Breast epithelium (tissue), 4 donors: ENCODE measurements around the gene PLEKHF1. TPM values are rescaled to one million over a fixed set of nuclear protein-coding genes. Genes with fewer than 3 reads are reported as not detected.

Experiments
- DNase-seq, 2 donors: peaks; one replicate each; pipeline ENCODE4 v3.0.0-alpha.2; 2019; ENCODE audit warnings: low spot score in 2 of 2
- H3K27ac ChIP-seq, 2 donors: fragments of 200-600 bp; sonication (generic) in 1 of 2; one replicate each; pipeline ENCODE4 v1.5.1; 2016 to 2019; ENCODE audit warnings: mild to moderate bottlenecking in 1 of 2
- H3K27me3 ChIP-seq, 2 donors: fragments of 200-600 bp; sonication (generic) in 1 of 2; one replicate each; pipeline versions ENCODE4 v1.5.1 to v1.6.0; 2017 to 2019; ENCODE audit warnings: control low read depth in 1 of 2, mild to moderate bottlenecking in 1 of 2
- H3K36me3 ChIP-seq: fragments of 200-600 bp; one replicate; pipeline ENCODE4 v1.5.1; 2019
- H3K4me1 ChIP-seq, 2 donors: fragments of 200-600 bp; sonication (generic); one replicate each; pipeline ENCODE4 v1.5.1; 2016 to 2019; ENCODE audit warnings: control low read depth in 1 of 2
- H3K4me3 ChIP-seq, 3 donors: fragments of 200-600 bp; sonication (generic); 1 replicate in 2 of 3; 2 replicates in 1 of 3; pipeline ENCODE4 v1.5.1; 2016 to 2019; ENCODE audit warnings: mild to moderate bottlenecking in 3 of 3, moderate library complexity in 2 of 3
- H3K9me3 ChIP-seq, 2 donors: fragments of 200-600 bp; sonication (generic) in 1 of 2; one replicate each; pipeline ENCODE4 v1.5.1; 2016 to 2019; ENCODE audit warnings: control low read depth in 1 of 2
- CTCF ChIP-seq, 3 donors: fragments of 450-650 bp; IDR thresholded peaks; one replicate each; pipeline ENCODE4 v1.5.1; 2016 to 2017; ENCODE audit warnings: antibody characterized with exemption in 3 of 3, mild to moderate bottlenecking in 3 of 3, moderate library complexity in 3 of 3
- POLR2A ChIP-seq: fragments of 450-650 bp; IDR thresholded peaks from one replicate; pipeline ENCODE4 v1.6.1; 2016; ENCODE audit warnings: antibody characterized with exemption, mild to moderate bottlenecking, moderate library complexity
- POLR2AphosphoS5 ChIP-seq, 3 donors: sonication (generic); formaldehyde crosslinking; IDR thresholded peaks; one replicate each; pipeline ENCODE4 v1.6.1; 2017; ENCODE audit warnings: antibody characterized with exemption in 3 of 3
- intact Hi-C: fragments of 100-400 bp; cut with DNase I; formaldehyde crosslinking; loops from one replicate; pipeline ENCODE4 v1.15.1; 2023; ENCODE audit warnings: low total_unique reads
- total RNA-seq, 3 donors: library from RNA; depleted of rRNA; stranded (reverse); fragments of >200 nt; gene quantifications; one replicate each; pipeline ENCODE4 v1.1.0, GENCODE V29; 2016

The PLEKHF1 gene
- total RNA-seq, 3 donors from 2014 or later: 29.8 to 71.4 (median 58.7) TPM

DNA sequence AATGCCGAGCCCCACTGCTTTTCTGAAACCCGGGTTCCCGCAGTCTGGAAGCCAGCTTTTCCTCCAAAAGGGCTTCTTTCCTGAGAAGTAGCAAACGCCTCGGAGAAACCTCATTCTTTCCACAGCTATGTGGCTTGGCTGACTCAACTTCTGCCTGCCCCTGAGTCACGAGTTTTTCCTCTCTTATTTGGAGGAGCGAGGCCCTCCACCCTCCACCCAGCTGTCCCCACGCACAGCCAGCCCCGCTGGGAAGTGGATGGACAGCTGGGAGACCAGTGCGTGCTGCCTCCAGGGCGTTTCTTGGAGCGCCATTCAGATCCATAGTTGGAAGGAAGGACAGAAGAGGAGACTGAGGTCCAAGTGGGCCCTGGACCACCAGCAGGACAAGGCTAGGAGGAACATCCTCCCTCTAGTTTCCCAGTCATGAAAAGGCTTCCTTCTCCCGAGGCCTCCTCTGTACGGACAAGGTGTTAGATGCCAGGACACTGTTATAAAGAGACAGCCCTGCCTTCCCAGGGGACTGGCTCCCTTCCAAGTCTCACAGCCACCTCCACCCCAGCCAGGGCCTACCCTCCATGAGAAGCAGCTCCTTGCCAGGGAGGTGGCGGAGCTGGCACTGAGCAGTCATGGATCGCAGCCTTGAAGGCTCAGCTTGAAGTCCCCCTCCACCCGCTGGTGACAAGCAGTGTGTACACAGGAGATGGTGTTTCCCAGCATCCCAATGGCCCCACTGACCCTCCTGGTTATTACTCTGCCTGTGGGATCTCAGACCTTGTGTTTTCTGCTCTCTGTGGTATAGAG lies 2.5 kb upstream of the PLEKHF1 start:
- H3K4me3 ChIP-seq: peak overlapping the region in 2 of 3 donors; percentile 16 to 40
- peak overlapping the region; percentile 91 to 98 for H3K27ac ChIP-seq
- no peaks in the 10 kb centered on the region for H3K27me3 ChIP-seq
- DNase-seq: peak; percentile 55 to 68
- H3K9me3 ChIP-seq: no peaks in the 10 kb centered on the region
- TF ChIP-seq POLR2A (no peak), POLR2AphosphoS5 (IDR thresholded peaks at IDR 0.05) (peak; percentile 30 to 69 (median 51))
- intact Hi-C loops: no loop called here
- no peaks in the 10 kb centered on the region for H3K36me3 ChIP-seq
- peaks cover 26 to 28% of the 10 kb centered on the region in 2 donors for H3K4me1 ChIP-seq

DNA sequence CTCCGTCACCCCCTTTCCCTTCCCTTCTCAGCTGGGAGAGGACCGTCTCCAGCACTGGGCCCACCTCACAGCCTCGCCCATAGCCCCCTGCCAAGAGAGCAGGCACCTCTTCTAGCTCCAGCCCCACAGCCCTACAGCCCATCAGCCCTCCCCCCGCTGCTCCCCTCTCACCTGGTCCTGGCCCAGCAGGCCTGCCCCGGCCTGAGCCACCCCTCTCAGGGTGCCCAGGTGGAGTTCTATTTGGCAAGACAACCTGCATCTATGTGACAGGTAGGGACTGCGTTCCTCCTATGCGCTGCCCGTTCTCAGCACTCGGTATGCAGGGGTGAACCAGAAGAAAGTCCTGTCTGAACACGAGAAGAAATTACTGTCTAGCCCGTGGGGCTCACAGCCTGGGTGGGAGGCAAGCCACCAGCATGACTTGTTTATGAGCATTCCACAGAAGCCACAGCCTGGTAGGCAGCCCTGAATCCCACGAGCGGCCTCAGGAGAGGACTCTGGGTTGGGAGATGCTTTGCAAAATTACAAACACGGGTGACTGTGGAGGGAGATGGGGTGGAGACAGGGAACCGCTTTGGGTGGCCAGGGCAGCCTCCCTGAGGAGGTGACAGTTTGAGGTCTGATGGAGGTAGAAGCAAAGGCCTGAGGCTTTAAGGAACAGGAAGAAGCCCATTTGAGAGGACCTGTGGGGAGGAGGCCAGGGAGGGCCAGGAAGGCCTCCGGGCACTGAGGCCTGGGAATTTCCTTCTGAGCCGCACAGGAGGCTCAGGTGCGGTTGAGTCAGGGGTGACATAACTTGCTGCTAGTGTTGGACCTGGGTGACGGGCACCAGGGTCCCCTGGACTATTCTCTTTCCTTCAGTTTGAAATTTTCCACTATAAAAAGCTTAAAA lies 1.2 kb upstream of the PLEKHF1 start:
- no peaks in the 10 kb centered on the region for H3K27me3 ChIP-seq
- H3K9me3 ChIP-seq: no peaks in the 10 kb centered on the region
- peaks cover 30 to 40% of the 10 kb centered on the region in 2 donors for H3K4me1 ChIP-seq
- H3K36me3 ChIP-seq: no peaks in the 10 kb centered on the region
- peak overlapping the region; percentile 91 to 98 for H3K27ac ChIP-seq
- intact Hi-C loops: no loop called here
- DNase-seq: peak; percentile 50 to 86
- TF ChIP-seq POLR2A: no peak
- TF ChIP-seq CTCF (IDR thresholded peaks at IDR 0.05): no peak
- no peak for TF ChIP-seq POLR2AphosphoS5 (IDR thresholded peaks at IDR 0.05)
- peak overlapping the region in 2 of 3 donors; percentile 88 to 98 for H3K4me3 ChIP-seq

DNA sequence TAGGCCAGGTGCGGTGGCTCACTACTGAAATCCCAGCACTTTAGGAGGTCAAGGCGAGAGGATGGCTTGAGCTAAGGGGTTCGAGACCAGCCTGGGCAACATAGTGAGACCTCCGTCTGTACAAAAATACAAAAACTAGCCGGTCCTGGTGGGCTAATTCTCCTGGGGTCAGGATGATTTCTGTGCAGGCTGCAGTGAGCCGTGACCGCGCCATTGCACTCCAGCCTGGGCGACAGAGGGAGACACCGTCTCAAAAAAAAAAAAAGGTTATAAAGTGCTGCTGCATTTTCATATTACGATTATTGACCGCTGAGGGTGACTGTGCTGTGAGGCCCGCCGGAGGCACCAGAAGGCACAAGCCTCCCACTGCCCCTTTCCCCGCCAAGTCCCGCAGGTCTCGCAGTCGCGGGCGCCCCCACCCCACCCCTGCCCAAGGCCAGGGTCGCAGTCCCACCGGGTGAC lies 477 bp upstream of the PLEKHF1 start:
- peaks cover 30 to 40% of the 10 kb centered on the region in 2 donors for H3K4me1 ChIP-seq
- no peaks in the 10 kb centered on the region for H3K36me3 ChIP-seq
- H3K9me3 ChIP-seq: no peaks in the 10 kb centered on the region
- TF ChIP-seq POLR2A: no peak
- TF ChIP-seq CTCF (IDR thresholded peaks at IDR 0.05): no peak
- TF ChIP-seq POLR2AphosphoS5 (IDR thresholded peaks at IDR 0.05): no peak
- H3K27ac ChIP-seq: peak overlapping the region; percentile 91 to 98
- no peak for DNase-seq
- peak overlapping the region; percentile 88 to 98 (median 96) for H3K4me3 ChIP-seq
- intact Hi-C loops: no loop called here
- no peaks in the 10 kb centered on the region for H3K27me3 ChIP-seq

GRCh38 chr19:29665826-29666577 lies 741 bp downstream of the PLEKHF1 start:
- Histone ChIP-seq H3K4me1 (peaks cover 30 to 41% of the 10 kb centered on the region in 2 donors), H3K4me3 (peak overlapping the region; percentile 88 to 98 (median 96)), H3K27me3 (no peaks in the 10 kb centered on the region), H3K9me3 (no peaks in the 10 kb centered on the region), H3K36me3 (no peaks in the 10 kb centered on the region), H3K27ac (peak overlapping the region; percentile 91 to 98)
- peak in 1 of 2 donors; percentile 52 for DNase-seq
- intact Hi-C loops: no loop called here
- TF ChIP-seq CTCF (IDR thresholded peaks at IDR 0.05) (no peak), POLR2AphosphoS5 (IDR thresholded peaks at IDR 0.05) (no peak), POLR2A (no peak)
